ENCODE data around the gene CA12.

Gene CA12

DNA sequence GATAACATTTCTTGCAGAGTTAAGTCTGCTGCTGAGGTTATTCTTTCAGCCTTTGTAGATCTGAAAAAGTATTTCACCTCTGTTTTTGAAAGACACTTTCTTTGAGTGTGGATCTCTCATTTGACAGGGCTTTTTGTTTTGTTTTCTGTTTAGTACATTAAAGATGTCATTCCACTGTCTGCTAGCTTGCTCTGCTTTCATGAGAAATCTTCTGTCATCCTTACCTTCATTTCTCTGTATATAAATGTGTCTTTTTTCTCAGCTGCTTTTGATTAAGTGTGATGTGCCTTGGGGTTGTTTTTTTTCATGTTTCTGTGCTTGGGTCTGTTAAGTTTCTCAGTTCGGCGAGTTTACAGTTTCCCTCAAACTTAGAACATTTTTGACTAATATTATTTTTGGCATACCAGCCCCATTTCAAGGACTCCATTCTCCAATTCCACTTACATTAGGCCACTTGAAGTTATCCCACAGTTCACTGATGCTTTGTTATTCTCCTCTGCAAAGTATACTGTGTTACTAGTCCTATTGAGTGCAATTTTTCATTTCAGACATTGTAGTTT is 43.9 kb upstream of the CA12 start:
- no peaks in the 10 kb centered on the region for H3K79me2 ChIP-seq (ENCODE audit: insufficient read depth, low read length)
- no peaks in the 10 kb centered on the region for H3K9me3 ChIP-seq (ENCODE audit: insufficient read depth, low read depth, low read length)
- H2AFZ ChIP-seq (ENCODE audit: low read length), result no peak overlapping the region
- TF ChIP-seq EZH2phosphoT487 (IDR thresholded peaks at IDR 0.05; ENCODE audit: borderline replicate concordance) (no peak), CTCF (conservative IDR thresholded peaks at IDR 0.05; ENCODE audit: low read length) (no peak)
- no peak overlapping the region for H3K9ac ChIP-seq (ENCODE audit: low read depth, low read length, poor library complexity, severe bottlenecking)
- no peak overlapping the region for H3K4me2 ChIP-seq (ENCODE audit: low read depth, low read length, poor library complexity, severe bottlenecking)
- peaks cover under 1% of the 10 kb centered on the region for H3K4me1 ChIP-seq (ENCODE audit: insufficient read depth, low read length, poor library complexity, severe bottlenecking)
- H3K36me3 ChIP-seq (ENCODE audit: insufficient read depth, low read length), result no peaks in the 10 kb centered on the region
- H3K9me2 ChIP-seq (replicated peaks; ENCODE audit: low read depth, low read length), result no peaks in the 10 kb centered on the region
- no peaks in the 10 kb centered on the region for H3K27me3 ChIP-seq (ENCODE audit: insufficient read depth, low read length, poor library complexity, severe bottlenecking)
- H4K20me1 ChIP-seq (ENCODE audit: insufficient read depth, low read length, poor library complexity, severe bottlenecking), result no peaks in the 10 kb centered on the region
- H3F3A ChIP-seq (ENCODE audit: low read depth), result no peaks in the 10 kb centered on the region
- H3K4me3 ChIP-seq (ENCODE audit: low read length, poor library complexity, severe bottlenecking), result no peak overlapping the region

GRCh38 chr15:63422891-63423590 is 41.4 kb upstream of the CA12 start:
- no peaks in the 10 kb centered on the region for H4K20me1 ChIP-seq (ENCODE audit: insufficient read depth, low read length, poor library complexity, severe bottlenecking)
- no peaks in the 10 kb centered on the region for H3F3A ChIP-seq (ENCODE audit: low read depth)
- TF ChIP-seq EZH2phosphoT487 (IDR thresholded peaks at IDR 0.05; ENCODE audit: borderline replicate concordance), result no peak
- no peak for TF ChIP-seq CTCF (conservative IDR thresholded peaks at IDR 0.05; ENCODE audit: low read length)
- no peak overlapping the region for H3K4me2 ChIP-seq (ENCODE audit: low read depth, low read length, poor library complexity, severe bottlenecking)
- no peaks in the 10 kb centered on the region for H3K36me3 ChIP-seq (ENCODE audit: insufficient read depth, low read length)
- no peaks in the 10 kb centered on the region for H3K9me2 ChIP-seq (replicated peaks; ENCODE audit: low read depth, low read length)
- no peak overlapping the region for H3K4me3 ChIP-seq (ENCODE audit: low read length, poor library complexity, severe bottlenecking)
- no peak overlapping the region for H2AFZ ChIP-seq (ENCODE audit: low read length)
- no peaks in the 10 kb centered on the region for H3K27me3 ChIP-seq (ENCODE audit: insufficient read depth, low read length, poor library complexity, severe bottlenecking)
- H3K9me3 ChIP-seq (ENCODE audit: insufficient read depth, low read depth, low read length), result no peaks in the 10 kb centered on the region
- no peak overlapping the region for H3K9ac ChIP-seq (ENCODE audit: low read depth, low read length, poor library complexity, severe bottlenecking)
- H3K79me2 ChIP-seq (ENCODE audit: insufficient read depth, low read length), result no peaks in the 10 kb centered on the region
- peaks cover 5% of the 10 kb centered on the region for H3K4me1 ChIP-seq (ENCODE audit: insufficient read depth, low read length, poor library complexity, severe bottlenecking)

DNA sequence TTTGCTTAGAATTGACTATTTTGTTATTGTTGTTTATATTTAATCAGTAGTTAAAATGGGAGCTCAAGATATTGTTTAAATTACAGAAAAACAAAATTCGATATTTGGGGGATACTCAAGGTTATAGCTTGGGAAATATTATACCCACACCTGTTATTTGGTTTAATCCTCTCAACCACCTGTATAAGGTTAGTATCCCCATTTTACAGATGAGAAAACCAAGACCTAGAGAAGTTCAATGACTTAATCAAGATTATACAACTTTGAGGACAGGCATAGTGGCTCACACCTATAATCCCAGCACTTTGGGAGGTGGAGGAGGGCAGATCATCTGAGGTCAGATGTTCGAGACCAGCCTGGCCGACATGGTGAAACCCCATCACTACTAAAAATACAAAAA is 39.8 kb upstream of the CA12 start:
- no peak overlapping the region for H3K4me2 ChIP-seq (ENCODE audit: low read depth, low read length, poor library complexity, severe bottlenecking)
- H3K79me2 ChIP-seq (ENCODE audit: insufficient read depth, low read length), result no peaks in the 10 kb centered on the region
- no peaks in the 10 kb centered on the region for H4K20me1 ChIP-seq (ENCODE audit: insufficient read depth, low read length, poor library complexity, severe bottlenecking)
- no peak for TF ChIP-seq EZH2phosphoT487 (IDR thresholded peaks at IDR 0.05; ENCODE audit: borderline replicate concordance)
- TF ChIP-seq CTCF (conservative IDR thresholded peaks at IDR 0.05; ENCODE audit: low read length), result no peak
- no peak overlapping the region for H3K4me3 ChIP-seq (ENCODE audit: low read length, poor library complexity, severe bottlenecking)
- H3K4me1 ChIP-seq (ENCODE audit: insufficient read depth, low read length, poor library complexity, severe bottlenecking), result peaks cover 5% of the 10 kb centered on the region
- no peak overlapping the region for H2AFZ ChIP-seq (ENCODE audit: low read length)
- no peaks in the 10 kb centered on the region for H3K9me2 ChIP-seq (replicated peaks; ENCODE audit: low read depth, low read length)
- H3K9me3 ChIP-seq (ENCODE audit: insufficient read depth, low read depth, low read length), result no peaks in the 10 kb centered on the region
- H3K9ac ChIP-seq (ENCODE audit: low read depth, low read length, poor library complexity, severe bottlenecking), result no peak overlapping the region
- no peaks in the 10 kb centered on the region for H3F3A ChIP-seq (ENCODE audit: low read depth)
- H3K36me3 ChIP-seq (ENCODE audit: insufficient read depth, low read length), result no peaks in the 10 kb centered on the region
- H3K27me3 ChIP-seq (ENCODE audit: insufficient read depth, low read length, poor library complexity, severe bottlenecking), result no peaks in the 10 kb centered on the region
